H9 (cell line): ENCODE data around the gene TTYH1. TPM values are rescaled to one million over a fixed set of nuclear protein-coding genes. Genes with fewer than 3 reads are reported as not detected.

Source experiments
- DNase-seq: peaks from one replicate; pipeline ENCODE4 v3.0.0-alpha.2; 2017
- H2AFZ ChIP-seq: one replicate; pipeline ENCODE4 v1.6.1; 2013; ENCODE audit warnings: mild to moderate bottlenecking, low read length, control low read depth, moderate library complexity
- H2AK5ac ChIP-seq: 2 replicates; pipeline ENCODE4 v1.6.1; 2013; ENCODE audit warnings: low read length, control low read depth, mixed read lengths; ENCODE audit not compliant: insufficient read length
- H2BK120ac ChIP-seq: one replicate; pipeline ENCODE4 v1.6.1; 2013; ENCODE audit warnings: low read depth, mild to moderate bottlenecking, low read length, control low read depth, inconsistent platforms; ENCODE audit not compliant: poor library complexity, severe bottlenecking
- H2BK12ac ChIP-seq: 2 replicates; pipeline ENCODE4 v1.6.1; 2013; ENCODE audit warnings: low read length, control low read depth, mixed read lengths, low read depth; ENCODE audit not compliant: insufficient read length
- H2BK15ac ChIP-seq: 2 replicates; pipeline ENCODE4 v1.6.1; 2013; ENCODE audit warnings: low read depth, low read length, control low read depth
- H2BK20ac ChIP-seq: one replicate; pipeline ENCODE4 v1.6.1; 2013; ENCODE audit warnings: low read depth, mild to moderate bottlenecking, low read length, control low read depth, inconsistent platforms; ENCODE audit not compliant: poor library complexity, severe bottlenecking
- H2BK5ac ChIP-seq: 2 replicates; pipeline ENCODE4 v1.6.1; 2013; ENCODE audit warnings: low read length, control low read depth, mixed read lengths; ENCODE audit not compliant: insufficient read length
- H3K14ac ChIP-seq: 2 replicates; pipeline ENCODE4 v1.6.1; 2013; ENCODE audit warnings: low read length, control low read depth; ENCODE audit not compliant: insufficient read depth
- H3K18ac ChIP-seq: 2 replicates; pipeline ENCODE4 v1.6.1; 2013; ENCODE audit warnings: low read depth, mild to moderate bottlenecking, mixed read lengths, low read length, control low read depth; ENCODE audit not compliant: insufficient read length
- H3K23ac ChIP-seq: 2 replicates; pipeline ENCODE4 v1.6.1; 2013; ENCODE audit warnings: low read length, control low read depth, mixed read lengths, low read depth; ENCODE audit not compliant: insufficient read length
- H3K23me2 ChIP-seq: 2 replicates; pipeline ENCODE4 v1.6.1; 2013; ENCODE audit warnings: low read depth, mild to moderate bottlenecking, mixed read lengths, low read length, control low read depth; ENCODE audit not compliant: insufficient read length, poor library complexity, severe bottlenecking
- H3K27ac ChIP-seq: 2 replicates; pipeline ENCODE4 v1.5.1; 2013; ENCODE audit warnings: low read length, control low read depth, mixed read lengths, low read depth; ENCODE audit not compliant: insufficient read length
- H3K27me3 ChIP-seq: 2 replicates; pipeline ENCODE4 v1.6.1; 2013; ENCODE audit warnings: low read length, control low read depth, inconsistent platforms; ENCODE audit not compliant: insufficient read depth
- H3K4ac ChIP-seq: 2 replicates; pipeline ENCODE4 v1.6.1; 2013; ENCODE audit warnings: low read depth, mild to moderate bottlenecking, control low read depth, inconsistent platforms, low read length, moderate library complexity
- H3K4me1 ChIP-seq: 2 replicates; pipeline ENCODE4 v1.6.1; 2013; ENCODE audit warnings: low read length, control low read depth, inconsistent platforms; ENCODE audit not compliant: insufficient read depth
- H3K4me2 ChIP-seq: 2 replicates; pipeline ENCODE4 v1.6.1; 2013; ENCODE audit warnings: low read length, control low read depth, mixed read lengths; ENCODE audit not compliant: insufficient read length, insufficient read depth
- H3K56ac ChIP-seq: 2 replicates; pipeline ENCODE4 v1.6.1; 2013; ENCODE audit warnings: low read depth, mild to moderate bottlenecking, mixed read lengths, low read length, control low read depth; ENCODE audit not compliant: insufficient read length
- H3K79me1 ChIP-seq: 2 replicates; pipeline ENCODE4 v1.6.1; 2013; ENCODE audit warnings: low read depth, mild to moderate bottlenecking, moderate library complexity, low read length, control low read depth, inconsistent platforms; ENCODE audit not compliant: insufficient read depth, poor library complexity, severe bottlenecking
- H3K79me2 ChIP-seq: 2 replicates; pipeline ENCODE4 v1.6.1; 2013; ENCODE audit warnings: low read length, control low read depth, inconsistent platforms; ENCODE audit not compliant: insufficient read depth
- H3K9ac ChIP-seq: 2 replicates; pipeline ENCODE4 v1.6.1; 2013; ENCODE audit warnings: low read length, control low read depth, mixed read lengths; ENCODE audit not compliant: insufficient read length; ENCODE audit errors: extremely low read depth
- H3K9me3 ChIP-seq: one replicate; pipeline ENCODE4 v1.6.1; 2013; ENCODE audit warnings: low read depth, low read length, inconsistent platforms; ENCODE audit not compliant: control insufficient read depth
- H3T11ph ChIP-seq: one replicate; pipeline ENCODE4 v1.6.1; 2013; ENCODE audit warnings: mild to moderate bottlenecking, low read length, control low read depth, inconsistent platforms
- H4K20me1 ChIP-seq: one replicate; pipeline ENCODE4 v1.6.1; 2013; ENCODE audit not compliant: control insufficient read depth, insufficient read length, insufficient read depth
- H4K5ac ChIP-seq: 2 replicates; pipeline ENCODE4 v1.6.1; 2013; ENCODE audit warnings: low read depth, mild to moderate bottlenecking, mixed read lengths, low read length, control low read depth; ENCODE audit not compliant: insufficient read length
- H4K8ac ChIP-seq: replicated peaks from 2 replicates; pipeline ENCODE4 v1.6.1; 2013; ENCODE audit warnings: low read length, control low read depth, mixed read lengths, low read depth; ENCODE audit not compliant: insufficient read length
- H4K91ac ChIP-seq: 2 replicates; pipeline ENCODE4 v1.6.1; 2013; ENCODE audit warnings: low read depth, mild to moderate bottlenecking, moderate library complexity, mixed read lengths, low read length, control low read depth; ENCODE audit not compliant: insufficient read length
- H3K27ac Mint-ChIP-seq, 3 experiments: 2 replicates in 2 of 3; 3 replicates in 1 of 3; pipeline ENCODE4 v1.8.0; 2020 to 2021; ENCODE audit warnings: mixed read lengths in 3 of 3, mild to moderate bottlenecking in 1 of 3, moderate library complexity in 1 of 3
- H3K27me3 Mint-ChIP-seq: 2 replicates; pipeline ENCODE4 v1.8.0; 2021; ENCODE audit warnings: low read depth, mild to moderate bottlenecking, moderate library complexity, mixed read lengths
- H3K36me3 Mint-ChIP-seq, 3 experiments: 2 replicates in 2 of 3; 3 replicates in 1 of 3; pipeline ENCODE4 v1.8.0; 2020 to 2021; ENCODE audit warnings: low read depth in 3 of 3, mixed read lengths in 3 of 3; ENCODE audit not compliant: insufficient read depth in 1 of 3
- H3K4me1 Mint-ChIP-seq, 2 experiments: 2 replicates each; pipeline ENCODE4 v1.8.0; 2020; ENCODE audit warnings: mixed read lengths in 2 of 2
- H3K4me3 Mint-ChIP-seq, 2 experiments: 2 replicates in 1 of 2; 3 replicates in 1 of 2; pipeline ENCODE4 v1.8.0; 2020 to 2021; ENCODE audit warnings: mild to moderate bottlenecking in 2 of 2, mixed read lengths in 2 of 2, moderate library complexity in 1 of 2
- H3K9me3 Mint-ChIP-seq, 2 experiments: 2 replicates in 1 of 2; 3 replicates in 1 of 2; pipeline ENCODE4 v1.8.0; 2020; ENCODE audit warnings: mild to moderate bottlenecking in 2 of 2, mixed read lengths in 2 of 2, moderate library complexity in 1 of 2
- WGBS: extraction: QIAGEN DNeasy Blood & Tissue Kit; methylation state at CpG from one replicate; pipeline ENCODE4 v1.1.7; 2013; ENCODE audit warnings: missing lambda C conversion rate, low lambda C conversion rate, mixed read lengths; ENCODE audit not compliant: insufficient read length; ENCODE audit errors: extremely low coverage; 5-methylcytosine and 5-hydroxymethylcytosine counted together
- total RNA-seq: library from RNA; stranded (reverse); gene quantifications from 2 replicates; pipeline ENCODE4 v1.2.1, GENCODE V29; 2021
- TF ChIP-seq, protein P1 (sequence below): fragments of 200-600 bp; sonication (generic); conservative IDR thresholded peaks from 3 replicates; pipeline ENCODE4 v1.8.0; 2021; ENCODE audit warnings: antibody characterized with exemption, mild to moderate bottlenecking

Gene TTYH1
- total RNA-seq, 1 experiment from 2014 or later, result 47.1 TPM

DNA sequence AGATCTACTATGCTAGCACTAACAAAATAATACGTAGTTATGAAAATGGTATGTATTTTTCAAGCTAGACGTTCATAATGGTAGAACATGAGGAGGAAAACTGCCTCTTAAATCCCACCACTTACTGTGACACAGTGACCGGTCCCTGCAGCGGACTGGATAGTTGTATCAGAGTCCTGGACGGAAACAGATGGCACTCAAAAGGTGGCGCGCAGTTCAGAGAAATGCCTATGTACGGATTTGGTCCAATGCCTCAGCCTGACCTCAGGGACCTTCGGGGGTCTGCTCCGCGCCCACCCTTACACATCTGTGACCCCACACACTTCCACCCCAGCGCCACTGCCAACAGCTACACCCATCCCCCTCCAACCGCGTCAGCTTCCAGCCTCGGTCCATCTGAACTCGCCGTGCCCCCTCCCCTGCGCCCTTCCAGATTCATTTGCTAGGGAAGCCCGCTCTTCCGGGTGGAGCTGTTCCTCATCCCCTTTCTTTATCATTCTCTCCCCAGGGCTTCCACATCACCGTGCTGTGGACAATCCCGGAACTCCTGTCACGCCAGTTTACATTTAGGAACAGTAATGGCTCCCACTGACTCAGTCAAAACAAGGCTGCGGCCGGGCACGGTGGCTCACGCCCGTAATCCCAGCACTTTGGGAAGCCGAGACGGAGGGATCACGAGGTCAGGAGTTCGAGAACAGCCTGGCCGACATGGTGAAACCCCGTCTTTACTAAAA, 32.9 kb downstream of the TTYH1 start:
- H2AFZ ChIP-seq, result no peak overlapping the region
- DNase-seq, result peak; percentile 58
- H3K27me3 Mint-ChIP-seq, result no peaks in the 10 kb centered on the region

More for the DNA sequence above, 32.9 kb downstream of the TTYH1 start:
- H3K18ac ChIP-seq, result no peak overlapping the region
- WGBS, result no CpG with 5 or more reads among the region's 34 CpGs
- peaks cover 9% of the 10 kb centered on the region for H3K23me2 ChIP-seq
- no peak overlapping the region for H3T11ph ChIP-seq
- no peaks in the 10 kb centered on the region for H3K9me3 ChIP-seq
- H4K8ac ChIP-seq, result no peak overlapping the region
- TF ChIP-seq, protein P1, sequence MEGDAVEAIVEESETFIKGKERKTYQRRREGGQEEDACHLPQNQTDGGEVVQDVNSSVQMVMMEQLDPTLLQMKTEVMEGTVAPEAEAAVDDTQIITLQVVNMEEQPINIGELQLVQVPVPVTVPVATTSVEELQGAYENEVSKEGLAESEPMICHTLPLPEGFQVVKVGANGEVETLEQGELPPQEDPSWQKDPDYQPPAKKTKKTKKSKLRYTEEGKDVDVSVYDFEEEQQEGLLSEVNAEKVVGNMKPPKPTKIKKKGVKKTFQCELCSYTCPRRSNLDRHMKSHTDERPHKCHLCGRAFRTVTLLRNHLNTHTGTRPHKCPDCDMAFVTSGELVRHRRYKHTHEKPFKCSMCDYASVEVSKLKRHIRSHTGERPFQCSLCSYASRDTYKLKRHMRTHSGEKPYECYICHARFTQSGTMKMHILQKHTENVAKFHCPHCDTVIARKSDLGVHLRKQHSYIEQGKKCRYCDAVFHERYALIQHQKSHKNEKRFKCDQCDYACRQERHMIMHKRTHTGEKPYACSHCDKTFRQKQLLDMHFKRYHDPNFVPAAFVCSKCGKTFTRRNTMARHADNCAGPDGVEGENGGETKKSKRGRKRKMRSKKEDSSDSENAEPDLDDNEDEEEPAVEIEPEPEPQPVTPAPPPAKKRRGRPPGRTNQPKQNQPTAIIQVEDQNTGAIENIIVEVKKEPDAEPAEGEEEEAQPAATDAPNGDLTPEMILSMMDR, result no peak
- Mint-ChIP-seq H3K4me1 (peaks cover 16 to 28% of the 10 kb centered on the region in 2 experiments), H3K27ac (peak overlapping the region; percentile 98 to 100 (median 99)), H3K9me3 (peaks cover 4 to 10% of the 10 kb centered on the region in 2 experiments; a peak in 2 of 5 replicates), H3K36me3 (peaks cover 29 to 49% (median 33%) of the 10 kb centered on the region in 3 experiments), H3K4me3 (peak overlapping the region; percentile 97 to 99)
- peak overlapping the region; percentile 2 for H3K9ac ChIP-seq
- H2AK5ac ChIP-seq, result no peak overlapping the region
- peaks cover 10% of the 10 kb centered on the region for H3K79me1 ChIP-seq
- no peak overlapping the region for H3K23ac ChIP-seq
- no peak overlapping the region for H2BK5ac ChIP-seq
- H2BK120ac ChIP-seq, result no peak overlapping the region
- no peak overlapping the region for H3K27ac ChIP-seq
- H3K4me2 ChIP-seq, result peak overlapping the region; percentile 93
- H3K27me3 ChIP-seq, result no peaks in the 10 kb centered on the region
- H3K4ac ChIP-seq, result no peak overlapping the region
- H4K91ac ChIP-seq, result no peak overlapping the region
- peaks cover 19% of the 10 kb centered on the region for H3K79me2 ChIP-seq
- no peak overlapping the region for H3K14ac ChIP-seq
- no peaks in the 10 kb centered on the region for H4K20me1 ChIP-seq
- no peak overlapping the region for H2BK20ac ChIP-seq
- H2BK12ac ChIP-seq, result no peak overlapping the region
- H3K56ac ChIP-seq, result no peak overlapping the region
- H3K4me1 ChIP-seq, result peaks cover 2% of the 10 kb centered on the region; the same call in 1 of the 2 replicates
- no peak overlapping the region for H4K5ac ChIP-seq
- no peak overlapping the region for H2BK15ac ChIP-seq
